Neural cell (in vitro differentiated cells): ENCODE measurements around the gene WDR74.
"Not testable (repeated sequence)": the region's sequence is repeated elsewhere in the genome, so short reads cannot be mapped to it uniquely, and the experiment has no call there.

Experiments
- EP300 ChIP-seq: fragments of 450-650 bp; conservative IDR thresholded peaks from 2 replicates; pipeline ENCODE4 v1.6.1; 2014; ENCODE audit warnings: antibody characterized with exemption, mild to moderate bottlenecking, moderate library complexity; ENCODE audit not compliant: poor library complexity, severe bottlenecking
- EZH2 ChIP-seq: fragments of 200-600, 300-800 bp; shearing (Covaris generic), sonication (generic); IDR thresholded peaks from 2 replicates; pipeline ENCODE4 v1.6.1; 2014; ENCODE audit warnings: antibody characterized with exemption, low read length, borderline replicate concordance, mild to moderate bottlenecking; ENCODE audit not compliant: insufficient read depth, poor library complexity, severe bottlenecking
- MXI1 ChIP-seq: fragments of 450-650 bp; conservative IDR thresholded peaks from 2 replicates; pipeline ENCODE4 v1.6.1; 2014; ENCODE audit warnings: antibody characterized with exemption, mild to moderate bottlenecking; ENCODE audit not compliant: poor library complexity, severe bottlenecking
- POLR2AphosphoS5 ChIP-seq: IDR thresholded peaks from 2 replicates; pipeline ENCODE4 v1.6.1; 2012
- RAD21 ChIP-seq: fragments of 450-650 bp; conservative IDR thresholded peaks from 2 replicates; pipeline ENCODE4 v1.6.1; 2014; ENCODE audit warnings: antibody characterized with exemption, mild to moderate bottlenecking, moderate library complexity
- SMC3 ChIP-seq: fragments of 450-650 bp; conservative IDR thresholded peaks from 2 replicates; pipeline ENCODE4 v1.6.1; 2014; ENCODE audit warnings: antibody characterized with exemption, mild to moderate bottlenecking, moderate library complexity; ENCODE audit not compliant: poor library complexity
- TAF1 ChIP-seq: IDR thresholded peaks from 2 replicates; pipeline ENCODE4 v1.6.1; 2012; ENCODE audit warnings: low read depth
- TF ChIP-seq, protein P1 (sequence below): fragments of 450-650 bp; IDR thresholded peaks from 2 replicates; pipeline ENCODE4 v1.5.1; 2014; ENCODE audit warnings: antibody characterized with exemption, mild to moderate bottlenecking, moderate library complexity; ENCODE audit not compliant: poor library complexity, severe bottlenecking
- TF ChIP-seq, protein P2 (sequence below): IDR thresholded peaks from 2 replicates; pipeline ENCODE4 v1.6.1; 2012; ENCODE audit warnings: borderline replicate concordance

DNA sequence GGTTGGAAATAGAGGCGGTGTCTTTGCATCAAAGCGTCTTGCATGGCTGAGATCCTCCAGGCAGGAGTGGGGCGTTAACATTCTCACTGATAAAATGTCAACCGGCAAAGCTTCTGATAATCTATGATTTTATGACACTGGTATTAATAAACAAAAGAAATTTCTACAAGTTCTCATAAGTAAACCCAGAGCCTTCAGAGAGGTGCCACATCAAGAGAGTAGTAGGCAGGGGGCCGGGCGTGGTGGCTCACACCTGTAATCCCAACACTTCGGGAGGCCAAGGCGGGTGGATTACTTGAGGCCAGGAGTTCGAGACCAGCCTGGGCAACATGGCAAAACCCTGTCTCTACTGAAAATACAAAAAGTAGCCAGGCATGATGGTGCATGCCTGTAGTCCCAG, 3.5 kb upstream of the WDR74 start:
- TF ChIP-seq TAF1, MXI1, POLR2AphosphoS5, EZH2, EP300, RAD21, SMC3: not testable (repeated sequence)
- TF ChIP-seq, protein P1, sequence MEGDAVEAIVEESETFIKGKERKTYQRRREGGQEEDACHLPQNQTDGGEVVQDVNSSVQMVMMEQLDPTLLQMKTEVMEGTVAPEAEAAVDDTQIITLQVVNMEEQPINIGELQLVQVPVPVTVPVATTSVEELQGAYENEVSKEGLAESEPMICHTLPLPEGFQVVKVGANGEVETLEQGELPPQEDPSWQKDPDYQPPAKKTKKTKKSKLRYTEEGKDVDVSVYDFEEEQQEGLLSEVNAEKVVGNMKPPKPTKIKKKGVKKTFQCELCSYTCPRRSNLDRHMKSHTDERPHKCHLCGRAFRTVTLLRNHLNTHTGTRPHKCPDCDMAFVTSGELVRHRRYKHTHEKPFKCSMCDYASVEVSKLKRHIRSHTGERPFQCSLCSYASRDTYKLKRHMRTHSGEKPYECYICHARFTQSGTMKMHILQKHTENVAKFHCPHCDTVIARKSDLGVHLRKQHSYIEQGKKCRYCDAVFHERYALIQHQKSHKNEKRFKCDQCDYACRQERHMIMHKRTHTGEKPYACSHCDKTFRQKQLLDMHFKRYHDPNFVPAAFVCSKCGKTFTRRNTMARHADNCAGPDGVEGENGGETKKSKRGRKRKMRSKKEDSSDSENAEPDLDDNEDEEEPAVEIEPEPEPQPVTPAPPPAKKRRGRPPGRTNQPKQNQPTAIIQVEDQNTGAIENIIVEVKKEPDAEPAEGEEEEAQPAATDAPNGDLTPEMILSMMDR, result not testable (repeated sequence)
- TF ChIP-seq, protein P2, sequence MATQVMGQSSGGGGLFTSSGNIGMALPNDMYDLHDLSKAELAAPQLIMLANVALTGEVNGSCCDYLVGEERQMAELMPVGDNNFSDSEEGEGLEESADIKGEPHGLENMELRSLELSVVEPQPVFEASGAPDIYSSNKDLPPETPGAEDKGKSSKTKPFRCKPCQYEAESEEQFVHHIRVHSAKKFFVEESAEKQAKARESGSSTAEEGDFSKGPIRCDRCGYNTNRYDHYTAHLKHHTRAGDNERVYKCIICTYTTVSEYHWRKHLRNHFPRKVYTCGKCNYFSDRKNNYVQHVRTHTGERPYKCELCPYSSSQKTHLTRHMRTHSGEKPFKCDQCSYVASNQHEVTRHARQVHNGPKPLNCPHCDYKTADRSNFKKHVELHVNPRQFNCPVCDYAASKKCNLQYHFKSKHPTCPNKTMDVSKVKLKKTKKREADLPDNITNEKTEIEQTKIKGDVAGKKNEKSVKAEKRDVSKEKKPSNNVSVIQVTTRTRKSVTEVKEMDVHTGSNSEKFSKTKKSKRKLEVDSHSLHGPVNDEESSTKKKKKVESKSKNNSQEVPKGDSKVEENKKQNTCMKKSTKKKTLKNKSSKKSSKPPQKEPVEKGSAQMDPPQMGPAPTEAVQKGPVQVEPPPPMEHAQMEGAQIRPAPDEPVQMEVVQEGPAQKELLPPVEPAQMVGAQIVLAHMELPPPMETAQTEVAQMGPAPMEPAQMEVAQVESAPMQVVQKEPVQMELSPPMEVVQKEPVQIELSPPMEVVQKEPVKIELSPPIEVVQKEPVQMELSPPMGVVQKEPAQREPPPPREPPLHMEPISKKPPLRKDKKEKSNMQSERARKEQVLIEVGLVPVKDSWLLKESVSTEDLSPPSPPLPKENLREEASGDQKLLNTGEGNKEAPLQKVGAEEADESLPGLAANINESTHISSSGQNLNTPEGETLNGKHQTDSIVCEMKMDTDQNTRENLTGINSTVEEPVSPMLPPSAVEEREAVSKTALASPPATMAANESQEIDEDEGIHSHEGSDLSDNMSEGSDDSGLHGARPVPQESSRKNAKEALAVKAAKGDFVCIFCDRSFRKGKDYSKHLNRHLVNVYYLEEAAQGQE, result not testable (repeated sequence)
